Esophagus (tissue), 2 donors: Measurements from ENCODE around the gene GTF2H4. TPM values are rescaled to one million over a fixed set of nuclear protein-coding genes. Genes with fewer than 3 reads are reported as not detected.
"Not testable (repeated sequence)": the region's sequence is repeated elsewhere in the genome, so short reads cannot be mapped to it uniquely, and the experiment has no call there.

Experiments
- H3K27ac ChIP-seq, 2 donors: one replicate each; pipeline ENCODE4 v1.5.1; 2013; ENCODE audit warnings: low read depth in 2 of 2, mild to moderate bottlenecking in 2 of 2, inconsistent platforms in 1 of 2, low read length in 1 of 2, moderate library complexity in 1 of 2
- H3K27me3 ChIP-seq, 2 donors: one replicate each; pipeline ENCODE4 v1.6.1; 2013; ENCODE audit warnings: low read length in 2 of 2, control low read depth in 1 of 2, mild to moderate bottlenecking in 1 of 2; ENCODE audit not compliant: insufficient read depth in 2 of 2, control insufficient read depth in 1 of 2
- H3K36me3 ChIP-seq, 2 donors: one replicate each; pipeline ENCODE4 v1.6.1; 2013; ENCODE audit warnings: low read length in 1 of 2; ENCODE audit not compliant: control insufficient read depth in 2 of 2, insufficient read depth in 2 of 2
- H3K4me1 ChIP-seq, 2 donors: one replicate each; pipeline ENCODE4 v1.6.1; 2013; ENCODE audit warnings: low read length in 1 of 2; ENCODE audit not compliant: control insufficient read depth in 2 of 2, insufficient read depth in 2 of 2
- H3K4me3 ChIP-seq, 2 donors: one replicate each; pipeline ENCODE4 v1.5.1; 2013; ENCODE audit warnings: low read length in 2 of 2, mild to moderate bottlenecking in 2 of 2, low read depth in 1 of 2, moderate library complexity in 1 of 2
- H3K9me3 ChIP-seq, 2 donors: one replicate each; pipeline ENCODE4 v1.6.1; 2013; ENCODE audit warnings: mild to moderate bottlenecking in 2 of 2, low read depth in 1 of 2, low read length in 1 of 2, moderate library complexity in 1 of 2; ENCODE audit not compliant: control insufficient read depth in 2 of 2, insufficient read depth in 1 of 2
- WGBS, 2 donors: extraction: QIAGEN DNeasy Blood & Tissue Kit; methylation state at CpG; one replicate each; pipeline ENCODE4 v1.1.7; 2013; 5-methylcytosine and 5-hydroxymethylcytosine counted together
- polyA plus RNA-seq, 2 donors: library from polyadenylated mRNA; stranded (reverse); fragments of 200-250 nt; gene quantifications; one replicate each; pipeline ENCODE4 v1.2.3, GENCODE V29; 2013
- donor health status: healthy with polysubstance abuse.
- donor health status: Bipolar disorder and iron deficiency.

The GTF2H4 gene
- polyA plus RNA-seq, 2 donors: 20.6 to 32.0 TPM

GRCh38 chr6:30907290-30907757 is 683 bp upstream of the GTF2H4 start:
- H3K27me3 ChIP-seq, H3K9me3 ChIP-seq, H3K4me1 ChIP-seq, H3K36me3 ChIP-seq: not testable (repeated sequence)
- peak overlapping the region; percentile 49 to 94 for H3K4me3 ChIP-seq
- WGBS, 2 donors: 39 to 40% methylated on average over 16 of the region's 16 CpGs
- peak overlapping the region in 1 of 2 donors; percentile 80 for H3K27ac ChIP-seq

- no peaks in the 10 kb centered on the region for H3K9me3 ChIP-seq
- H3K4me1 ChIP-seq: peaks cover 0 to 4% of the 10 kb centered on the region in 2 donors
- peaks cover 0 to 10% of the 10 kb centered on the region in 2 donors for H3K36me3 ChIP-seq
- peak overlapping the region; percentile 88 to 94 for H3K4me3 ChIP-seq
- 26% methylated on average over 2 of the region's 2 CpGs for WGBS, 2 donors
- no peaks in the 10 kb centered on the region for H3K27me3 ChIP-seq
- no peak overlapping the region for H3K27ac ChIP-seq
Measured at GRCh38 chr6:30908700-30909099, 693 bp downstream of the GTF2H4 start.

DNA sequence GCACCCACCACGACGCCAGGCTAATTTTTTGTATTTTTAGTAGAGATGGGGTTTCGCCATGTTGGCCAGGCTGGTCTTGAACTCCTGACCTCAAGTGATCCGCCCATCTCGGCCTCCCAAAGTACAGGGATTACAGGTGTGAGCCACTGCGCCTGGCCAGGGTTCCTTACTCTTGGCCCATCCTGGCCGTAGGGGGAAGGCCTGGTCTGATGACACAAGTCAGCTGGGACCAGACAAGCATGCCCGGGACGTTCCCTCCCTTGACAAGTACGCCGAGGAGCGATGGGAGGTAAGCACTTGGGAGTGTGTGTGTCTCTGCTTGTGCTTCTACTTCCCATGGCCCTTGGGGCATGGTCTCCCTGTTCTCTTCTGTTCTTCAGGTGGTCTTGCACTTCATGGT is 2.5 kb downstream of the GTF2H4 start:
- not testable (repeated sequence) for H3K9me3 ChIP-seq, H3K4me1 ChIP-seq, H3K27me3 ChIP-seq, H3K4me3 ChIP-seq, H3K36me3 ChIP-seq, H3K27ac ChIP-seq
- WGBS, 2 donors: 91 to 92% methylated on average over 12 of the region's 12 CpGs

DNA sequence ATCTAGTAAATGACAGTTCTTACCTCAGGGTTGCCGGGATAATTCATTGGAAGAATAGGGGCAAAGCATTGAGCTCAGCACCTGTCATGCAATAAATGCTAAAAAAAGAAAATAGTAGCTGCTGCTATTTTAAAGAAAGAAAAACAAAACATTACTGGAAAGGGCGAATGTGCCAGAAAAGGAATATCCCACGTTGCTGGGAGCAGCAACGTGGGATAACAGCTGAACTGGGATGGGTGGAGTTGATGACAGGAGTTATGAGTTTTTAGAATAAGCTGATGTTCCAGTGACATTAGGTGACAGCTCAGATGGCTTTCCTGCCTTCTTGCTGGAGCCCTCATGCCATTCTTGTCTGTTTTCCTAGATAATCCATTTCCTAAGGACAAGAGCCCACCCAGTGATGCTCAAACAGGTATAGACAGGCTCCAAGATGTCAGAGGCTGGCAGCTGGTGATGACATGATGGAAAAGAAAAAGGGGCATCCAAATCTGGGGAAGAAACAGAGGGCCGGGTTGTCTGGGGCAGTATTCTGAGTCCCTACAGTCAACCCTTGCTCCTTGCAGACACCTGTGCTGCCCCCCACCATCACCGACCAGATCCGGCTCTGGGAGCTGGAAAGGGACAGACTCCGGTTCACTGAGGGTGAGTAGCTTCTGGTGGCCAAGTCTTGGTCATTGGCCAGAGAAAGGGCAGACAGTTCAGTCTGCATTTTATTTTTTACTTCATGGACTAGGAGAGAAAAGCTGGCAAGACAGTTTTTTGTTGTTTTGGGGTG is 4.9 kb downstream of the GTF2H4 start:
- no peak overlapping the region for H3K27ac ChIP-seq
- H3K4me1 ChIP-seq: peaks cover 2 to 4% of the 10 kb centered on the region in 2 donors
- no peaks in the 10 kb centered on the region for H3K27me3 ChIP-seq
- peaks cover 0 to 15% of the 10 kb centered on the region in 2 donors for H3K36me3 ChIP-seq
- 72 to 80% methylated on average over 8 of the region's 8 CpGs for WGBS, 2 donors
- H3K4me3 ChIP-seq: no peak overlapping the region
- H3K9me3 ChIP-seq: no peaks in the 10 kb centered on the region

GRCh38 chr6:30913721-30914075 is 5.7 kb downstream of the GTF2H4 start:
- Histone ChIP-seq H3K4me1 (peaks cover 2 to 4% of the 10 kb centered on the region in 2 donors), H3K9me3 (no peaks in the 10 kb centered on the region), H3K4me3 (peak overlapping the region; percentile 41 to 57), H3K27ac (peak overlapping the region; percentile 91 to 95), H3K27me3 (no peaks in the 10 kb centered on the region), H3K36me3 (peaks cover 0 to 15% of the 10 kb centered on the region in 2 donors)
- 5% methylated on average over 31 of the region's 31 CpGs for WGBS, 2 donors

DNA sequence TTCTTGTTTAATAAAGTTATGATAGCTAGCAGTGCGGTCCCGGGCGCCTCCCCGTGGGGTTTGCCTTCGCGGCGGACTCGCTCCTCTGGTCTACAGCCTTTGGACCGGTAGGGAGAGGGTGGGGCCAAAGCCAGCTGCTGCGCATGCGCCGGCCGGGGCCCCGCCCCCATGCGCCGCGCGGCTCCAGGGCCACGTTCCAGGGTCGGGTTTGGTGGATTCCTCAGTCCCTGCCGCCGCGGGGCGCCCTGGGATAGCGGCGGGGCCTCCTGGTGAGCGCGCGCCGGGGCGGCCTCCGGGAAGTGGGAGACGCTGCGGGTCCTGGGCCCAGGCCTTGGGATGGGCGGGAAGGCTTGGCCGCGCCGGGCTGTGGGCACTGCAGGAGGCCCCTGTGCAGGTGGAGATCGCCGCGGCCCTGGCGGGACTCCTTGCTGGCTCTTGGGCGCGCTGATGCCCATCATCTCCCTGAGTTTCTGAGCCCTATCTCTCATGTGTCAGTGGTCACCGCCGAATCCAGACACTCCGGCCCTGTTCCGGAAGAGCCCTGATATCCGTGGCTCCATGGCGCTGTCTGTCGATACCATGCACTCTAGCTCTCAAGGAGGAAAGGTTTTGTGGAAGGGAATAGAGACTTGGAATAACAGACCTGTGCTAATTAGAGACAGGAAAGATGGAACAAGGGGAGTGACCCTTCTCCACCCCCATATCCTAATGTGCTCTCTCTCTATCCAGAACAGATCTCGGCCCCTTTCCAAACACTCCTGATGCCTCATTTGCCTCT is 6.3 kb downstream of the GTF2H4 start, which contains the start of gene VARS2:
Gene VARS2, plus strand, starts transcription at position 163 of the 778 bp plus-strand sequence. Its CDS starts 599 bp downstream, at position 762.
- Histone ChIP-seq H3K27me3 (no peaks in the 10 kb centered on the region), H3K36me3 (peaks cover 0 to 15% of the 10 kb centered on the region in 2 donors), H3K4me3 (peak within 1 kb of the TSS; percentile 57 to 58), H3K4me1 (peaks cover 0 to 2% of the 10 kb centered on the region in 2 donors), H3K9me3 (no peaks in the 10 kb centered on the region), H3K27ac (peak within 1 kb of the TSS; percentile 91 to 97)
- 0 to 1% methylated on average over 51 to 52 of the region's 52 CpGs for WGBS, 2 donors

DNA sequence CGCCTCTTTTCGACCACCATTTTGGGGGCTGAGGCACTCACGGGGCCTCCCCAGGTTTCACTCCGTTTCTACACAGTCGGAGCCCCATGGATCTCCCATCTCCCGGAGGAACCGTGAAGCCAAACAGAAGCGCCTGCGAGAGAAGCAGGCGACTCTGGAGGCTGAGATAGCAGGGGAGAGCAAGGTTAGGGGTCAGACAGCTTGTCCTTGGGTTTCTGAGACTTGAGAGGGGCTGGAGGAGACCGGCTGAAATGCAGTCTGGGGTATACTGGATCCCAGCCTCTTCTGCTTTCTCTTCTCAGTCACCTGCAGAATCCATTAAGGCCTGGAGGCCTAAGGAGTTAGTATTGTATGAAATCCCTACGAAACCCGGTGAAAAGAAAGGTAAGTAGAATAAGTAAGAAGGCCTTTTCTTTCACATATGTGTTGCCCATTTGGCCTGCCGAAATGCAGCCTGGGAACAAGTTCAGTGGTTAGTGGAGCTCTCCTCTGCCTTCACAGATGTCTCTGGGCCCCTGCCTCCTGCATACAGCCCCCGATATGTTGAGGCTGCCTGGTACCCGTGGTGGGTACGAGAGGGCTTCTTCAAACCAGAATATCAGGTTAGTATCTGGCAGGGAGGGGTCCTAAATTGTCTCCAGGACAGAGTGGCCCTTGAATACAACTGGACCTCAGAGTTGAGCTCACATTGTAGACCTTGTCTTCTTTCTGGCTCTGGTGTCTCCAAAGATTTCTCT is 7.0 kb downstream of the GTF2H4 start:
- Histone ChIP-seq H3K36me3 (peaks cover 0 to 21% of the 10 kb centered on the region in 2 donors), H3K27ac (peak overlapping the region; percentile 91 to 97), H3K9me3 (no peaks in the 10 kb centered on the region), H3K4me1 (peaks cover 0 to 2% of the 10 kb centered on the region in 2 donors), H3K4me3 (peak overlapping the region; percentile 57 to 58), H3K27me3 (no peaks in the 10 kb centered on the region)
- 30 to 37% methylated on average over 17 of the region's 17 CpGs for WGBS, 2 donors

DNA sequence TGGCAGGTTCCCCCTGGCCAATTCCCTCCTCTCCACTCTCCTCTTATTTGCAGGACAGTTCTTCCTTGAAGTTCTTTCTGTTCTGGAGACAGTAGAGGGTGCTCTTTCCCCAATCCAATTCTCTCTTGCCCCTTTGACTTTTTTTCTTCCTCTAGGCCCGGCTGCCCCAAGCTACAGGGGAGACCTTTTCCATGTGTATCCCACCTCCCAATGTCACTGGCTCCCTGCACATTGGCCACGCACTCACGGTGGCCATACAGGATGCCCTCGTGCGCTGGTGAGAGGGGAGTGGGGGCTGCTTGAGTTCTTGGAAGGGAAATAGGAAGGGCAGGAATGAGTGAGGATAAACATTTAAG is 7.6 kb downstream of the GTF2H4 start:
- Histone ChIP-seq H3K4me3 (peak overlapping the region; percentile 12 to 57), H3K36me3 (peaks cover 4 to 24% of the 10 kb centered on the region in 2 donors), H3K27me3 (no peaks in the 10 kb centered on the region), H3K4me1 (peaks cover 0 to 2% of the 10 kb centered on the region in 2 donors), H3K9me3 (no peaks in the 10 kb centered on the region), H3K27ac (peak overlapping the region; percentile 91 to 97)
- 23 to 26% methylated on average over 5 of the region's 5 CpGs for WGBS, 2 donors

DNA sequence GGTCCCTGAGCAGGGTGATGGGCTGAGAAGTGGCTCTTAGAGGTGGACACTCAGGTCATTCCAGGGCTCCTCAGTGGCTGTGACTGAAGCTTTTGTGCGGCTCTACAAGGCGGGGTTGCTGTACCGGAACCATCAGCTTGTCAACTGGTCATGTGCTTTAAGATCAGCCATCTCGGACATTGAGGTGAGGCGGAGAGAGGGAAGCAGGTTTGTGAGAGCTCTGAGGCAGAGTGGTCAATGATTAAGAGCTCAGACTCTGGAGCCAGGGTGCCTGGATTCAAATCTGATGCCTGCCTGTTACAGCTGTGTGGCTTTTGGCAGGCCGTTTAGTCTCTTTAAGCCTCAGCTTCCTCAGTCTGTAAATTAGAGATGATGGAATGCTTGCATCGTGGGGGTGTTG is 9.0 kb downstream of the GTF2H4 start:
- H3K27me3 ChIP-seq: no peaks in the 10 kb centered on the region
- peak overlapping the region in 1 of 2 donors; percentile 16 for H3K4me3 ChIP-seq
- peaks cover 7 to 30% of the 10 kb centered on the region in 2 donors for H3K36me3 ChIP-seq
- WGBS, 2 donors: 83 to 86% methylated on average over 7 of the region's 7 CpGs
- peaks cover 0 to 2% of the 10 kb centered on the region in 2 donors for H3K4me1 ChIP-seq
- H3K9me3 ChIP-seq: no peaks in the 10 kb centered on the region
- H3K27ac ChIP-seq: peak overlapping the region; percentile 15 to 61
